SH-SY5Y (cell line): Measurements from ENCODE around the gene LRFN2.

Experiments used
- GATA2 ChIP-seq: IDR thresholded peaks from 2 replicates; pipeline ENCODE4 v1.6.1; 2011; ENCODE audit warnings: mild to moderate bottlenecking, low read depth, low read length
- GATA3 ChIP-seq: IDR thresholded peaks from 2 replicates; pipeline ENCODE4 v1.6.1; 2011; ENCODE audit warnings: low read depth, mild to moderate bottlenecking, low read length, moderate library complexity

DNA sequence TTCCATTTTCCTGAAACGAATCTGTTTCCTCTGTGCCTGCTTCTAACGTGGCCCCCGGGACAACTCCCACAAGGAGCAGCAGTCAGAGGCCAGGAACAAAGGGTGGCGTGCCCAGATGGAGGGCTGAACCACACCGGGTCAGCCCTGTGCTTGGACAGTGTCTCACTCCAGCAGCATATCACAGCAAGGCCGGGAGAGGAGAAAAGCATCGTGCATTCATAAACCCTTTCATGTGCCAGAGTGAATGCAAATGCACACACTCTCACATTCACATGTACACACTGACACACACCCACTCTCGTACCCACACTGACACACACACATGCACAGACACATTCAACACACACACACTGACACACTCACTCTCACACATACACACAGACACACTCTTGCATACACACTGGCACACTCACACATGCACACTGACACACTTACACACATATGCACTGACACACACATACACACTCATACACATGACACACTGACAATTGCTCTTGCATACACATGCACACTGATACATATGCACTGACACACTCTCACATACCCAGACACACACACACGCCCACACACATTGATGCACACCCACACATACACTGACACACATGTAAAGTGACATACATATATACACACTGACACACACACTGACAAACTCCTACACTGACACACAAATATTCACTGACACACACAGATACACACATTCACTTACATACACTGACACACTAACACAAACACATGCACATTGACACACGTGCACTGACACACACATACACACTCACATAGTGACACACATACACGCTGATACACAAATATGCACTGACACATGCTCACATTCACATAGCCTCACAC lies 237.0 kb downstream of the LRFN2 start:
- TF ChIP-seq GATA3 (no peak), GATA2 (no peak)
